GM12891 (cell line): Measurements from ENCODE around the gene STPG1. TPM values are rescaled to one million over a fixed set of nuclear protein-coding genes. Genes with fewer than 3 reads are reported as not detected.
"Not testable (repeated sequence)": the region's sequence is repeated elsewhere in the genome, so short reads cannot be mapped to it uniquely, and the experiment has no call there.

Source experiments
- DNase-seq: peaks from one replicate; pipeline ENCODE4 v3.0.0; 2011; ENCODE audit warnings: low spot score; ENCODE audit not compliant: insufficient read length
- FAIRE-seq: peaks from 2 replicates; lab custom pipeline; 2011; peaks lifted over from hg19 to GRCh38; lab: Jason Lieb, UNC
- PAX5 ChIP-seq: IDR thresholded peaks from 2 replicates; pipeline ENCODE4 v1.6.1; 2011; ENCODE audit warnings: low read length, moderate library complexity, mild to moderate bottlenecking; ENCODE audit not compliant: insufficient read depth, severe bottlenecking
- POLR2A ChIP-seq: IDR thresholded peaks from 2 replicates; pipeline ENCODE4 v1.6.1; 2011; ENCODE audit warnings: low read depth, low read length, control low read depth
- POLR2AphosphoS5 ChIP-seq: IDR thresholded peaks from 2 replicates; pipeline ENCODE4 v1.6.1; 2011; ENCODE audit warnings: low read depth, low read length, control low read depth
- POU2F2 ChIP-seq: IDR thresholded peaks from 2 replicates; pipeline ENCODE4 v1.6.1; 2011; ENCODE audit warnings: low read depth, mild to moderate bottlenecking, control low read depth, low read length, moderate library complexity
- SPI1 ChIP-seq: IDR thresholded peaks from 2 replicates; pipeline ENCODE4 v1.6.1; 2011; ENCODE audit warnings: low read depth, low read length, control low read depth
- TAF1 ChIP-seq: IDR thresholded peaks from 2 replicates; pipeline ENCODE4 v1.6.1; 2011; ENCODE audit warnings: low read depth, low read length, control low read depth
- polyA plus RNA-seq: library from polyadenylated mRNA; unstranded; fragments of >200 nt; gene quantifications from one replicate; pipeline ENCODE4 v1.2.1, GENCODE V29; 2012; ENCODE audit warnings: low read depth, missing spikeins, inconsistent platforms; ENCODE audit not compliant: missing spikeins

The STPG1 gene, protein sequence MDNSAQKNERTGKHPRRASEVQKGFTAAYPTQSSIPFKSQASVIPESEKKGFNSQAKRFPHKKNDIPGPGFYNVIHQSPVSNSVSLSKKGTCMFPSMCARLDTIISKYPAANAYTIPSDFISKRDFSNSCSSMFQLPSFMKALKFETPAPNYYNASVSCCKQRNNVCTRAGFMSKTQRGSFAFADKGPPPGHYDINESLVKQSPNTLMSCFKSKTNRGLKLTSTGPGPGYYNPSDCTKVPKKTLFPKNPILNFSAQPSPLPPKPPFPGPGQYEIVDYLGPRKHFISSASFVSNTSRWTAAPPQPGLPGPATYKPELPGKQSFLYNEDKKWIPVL
- 2.3 TPM for polyA plus RNA-seq

GRCh38 chr1:24413350-24414163 is at the start of gene STPG1:
Gene STPG1 (minus strand): TSS chr1:24413782. CDS start chr1:24401388, 12,394 bp downstream.
- FAIRE-seq (peak; percentile 82), DNase-seq (peak; percentile 81)
- TF ChIP-seq PAX5 (no peak), POLR2AphosphoS5 (no peak), TAF1 (no peak), SPI1 (no peak), POLR2A (no peak), POU2F2 (no peak)

DNA sequence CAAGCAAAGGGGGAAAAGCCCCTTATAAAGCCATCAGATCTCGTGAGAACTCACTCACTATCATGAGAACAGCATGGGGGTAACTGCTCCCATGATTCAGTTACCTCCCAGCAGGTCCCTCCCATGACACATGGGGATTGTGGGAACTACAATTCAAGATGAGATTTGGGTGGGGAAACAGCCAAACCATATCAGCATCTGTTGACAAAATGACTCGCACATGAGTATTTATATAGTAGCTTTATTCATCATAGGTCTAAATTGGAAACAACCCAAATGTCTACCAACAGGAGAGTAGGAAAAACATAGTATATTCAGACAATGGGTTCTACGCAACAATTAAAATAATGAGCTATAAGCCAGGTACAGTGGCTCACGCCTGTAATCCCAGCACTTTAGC is 48.5 kb upstream of the STPG1 start:
- DNase-seq, result not testable (repeated sequence)

DNA sequence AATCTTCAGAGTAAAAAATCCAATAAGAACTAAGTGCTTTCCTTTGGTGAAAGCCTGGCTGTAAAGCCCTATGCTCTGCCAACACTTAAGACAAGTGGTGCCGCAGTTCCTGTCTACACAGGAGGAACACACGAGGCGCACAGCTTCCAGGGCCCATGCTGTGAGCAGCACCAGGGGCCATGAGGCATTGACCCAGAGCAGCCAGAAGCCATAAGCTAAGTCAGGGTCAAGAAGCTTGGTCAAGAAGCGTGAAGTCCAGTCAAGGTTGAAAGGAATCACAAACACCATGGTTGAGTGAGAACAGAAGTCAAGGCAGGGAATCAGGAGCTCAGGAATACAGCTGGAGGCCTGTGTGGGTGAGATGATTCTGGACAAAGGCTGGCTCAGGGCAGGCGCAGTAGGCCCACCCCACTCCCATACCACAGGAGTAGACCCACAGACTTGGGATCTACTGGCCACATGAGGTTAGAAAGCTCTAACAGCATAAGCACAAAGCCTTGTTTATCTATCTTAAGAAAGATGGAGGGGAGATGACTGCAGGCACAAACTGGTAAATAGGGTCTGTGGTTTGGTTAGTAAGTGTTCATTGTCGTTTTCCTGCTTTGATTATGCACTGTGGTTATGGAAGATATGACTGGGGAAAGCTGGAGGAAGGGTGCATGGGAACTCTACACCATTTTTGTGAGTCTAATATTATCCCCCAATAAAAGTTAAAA is 46.1 kb upstream of the STPG1 start:
- no peak for FAIRE-seq
- TF ChIP-seq POU2F2 (no peak), SPI1 (no peak), POLR2A (no peak), POLR2AphosphoS5 (no peak), TAF1 (no peak), PAX5 (no peak)
- no peak for DNase-seq

More for the DNA sequence above, 48.5 kb upstream of the STPG1 start:
- not testable (repeated sequence) for FAIRE-seq

DNA sequence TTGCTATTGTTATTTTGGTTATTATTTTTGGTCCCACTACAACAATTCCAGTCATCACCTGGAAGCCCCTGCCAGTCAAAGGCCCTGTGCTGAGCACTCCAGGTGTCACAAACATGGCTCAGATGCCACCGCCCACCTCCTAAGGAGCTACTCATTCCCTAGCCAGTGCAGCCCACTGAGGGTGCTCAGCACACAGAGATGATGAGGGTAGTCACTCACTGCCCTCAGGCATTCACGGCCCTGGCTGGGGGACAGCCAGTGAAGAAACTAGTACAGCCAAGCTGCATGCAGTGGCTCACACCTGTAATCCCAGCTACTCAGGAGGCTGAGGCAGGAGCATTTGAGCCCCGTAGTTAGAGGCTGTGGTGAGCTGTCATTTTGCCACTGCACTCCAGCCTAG is 44.3 kb upstream of the STPG1 start:
- DNase-seq, result no peak
- no peak for FAIRE-seq
- no peak for TF ChIP-seq POLR2AphosphoS5
- no peak for TF ChIP-seq SPI1
- no peak for TF ChIP-seq POU2F2
- TF ChIP-seq POLR2A, result no peak
- TF ChIP-seq PAX5, result no peak
- no peak for TF ChIP-seq TAF1

DNA sequence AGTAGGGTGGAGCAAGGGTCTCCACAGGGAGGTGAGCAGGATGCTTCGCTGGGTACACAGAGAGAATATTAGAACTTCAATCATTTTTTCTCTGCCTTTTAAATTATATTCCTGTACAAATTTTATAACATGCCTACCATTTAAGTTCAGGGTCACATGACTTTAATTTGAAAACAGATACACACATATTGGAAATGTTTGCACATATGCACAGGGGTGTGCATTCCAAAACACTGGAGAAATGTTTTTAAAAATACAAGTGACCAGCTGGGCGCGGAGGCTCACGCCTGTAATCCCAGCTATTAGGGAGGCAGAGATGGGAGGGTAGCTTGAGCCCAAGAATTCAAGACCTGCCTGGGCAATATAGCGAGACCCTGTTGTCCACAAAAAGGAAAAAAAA is 41.7 kb upstream of the STPG1 start:
- DNase-seq (no peak), FAIRE-seq (no peak)
- TF ChIP-seq POU2F2 (no peak), POLR2A (no peak), PAX5 (no peak), TAF1 (no peak), POLR2AphosphoS5 (no peak), SPI1 (no peak)

- TF ChIP-seq SPI1 (peak; percentile 59), PAX5 (no peak), POLR2AphosphoS5 (no peak), TAF1 (no peak), POLR2A (no peak), POU2F2 (no peak)
- no peak for DNase-seq
- no peak for FAIRE-seq
Observed at GRCh38 chr1:24454673-24455072, 41.1 kb upstream of the STPG1 start.

DNA sequence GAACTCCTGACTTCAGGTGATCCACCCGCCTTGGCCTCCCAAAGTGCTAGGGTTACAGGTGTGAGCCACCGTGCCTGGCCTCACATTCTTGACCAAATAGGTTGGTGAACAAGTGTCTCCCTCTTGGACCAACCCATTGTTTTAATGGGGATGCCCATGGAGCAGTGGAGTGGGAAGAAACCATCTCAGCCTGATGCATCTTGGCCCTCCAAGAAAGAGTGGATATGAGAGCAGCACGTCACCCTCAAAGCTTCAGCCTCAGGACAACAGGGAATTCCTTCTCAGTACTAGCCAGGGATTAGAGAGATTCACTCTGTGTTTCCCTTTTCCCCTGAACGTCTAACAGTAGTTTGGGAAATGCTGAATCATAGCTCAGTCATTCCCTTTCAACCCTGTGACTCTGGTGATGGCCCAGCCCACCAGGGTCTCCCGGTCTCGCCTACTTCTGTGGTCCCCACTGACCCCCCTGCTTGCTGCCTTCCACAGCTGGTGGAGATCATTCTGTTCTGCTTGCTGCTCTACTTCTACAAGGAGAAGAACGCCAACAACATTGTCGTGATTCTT is 39.4 kb upstream of the STPG1 start:
- no peak for DNase-seq
- TF ChIP-seq PAX5, result no peak
- TF ChIP-seq POLR2A, result no peak
- no peak for TF ChIP-seq POLR2AphosphoS5
- no peak for TF ChIP-seq SPI1
- no peak for TF ChIP-seq POU2F2
- no peak for TF ChIP-seq TAF1
- no peak for FAIRE-seq

DNA sequence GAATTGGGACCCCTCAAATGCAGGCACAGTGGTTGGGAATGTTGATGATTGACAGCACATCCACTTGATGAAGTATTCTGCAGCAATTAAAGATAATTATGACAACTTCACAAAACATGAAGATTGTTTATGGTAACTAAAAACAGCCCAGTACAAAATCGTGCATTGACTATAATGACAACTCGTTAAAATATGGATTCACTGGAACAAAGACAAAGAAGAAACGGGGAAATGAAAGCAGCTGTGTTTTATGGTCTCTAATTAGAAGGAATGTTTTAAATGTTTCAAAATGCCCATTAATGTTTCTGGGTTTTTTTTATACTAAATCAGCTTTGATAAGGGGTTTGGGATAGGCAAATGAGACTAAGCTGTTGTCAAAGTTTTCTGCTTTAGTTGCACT is 38.2 kb upstream of the STPG1 start:
- no peak for TF ChIP-seq SPI1
- TF ChIP-seq POLR2A, result no peak
- no peak for TF ChIP-seq PAX5
- no peak for TF ChIP-seq POU2F2
- no peak for TF ChIP-seq TAF1
- TF ChIP-seq POLR2AphosphoS5, result no peak
- DNase-seq (no peak), FAIRE-seq (no peak)

DNA sequence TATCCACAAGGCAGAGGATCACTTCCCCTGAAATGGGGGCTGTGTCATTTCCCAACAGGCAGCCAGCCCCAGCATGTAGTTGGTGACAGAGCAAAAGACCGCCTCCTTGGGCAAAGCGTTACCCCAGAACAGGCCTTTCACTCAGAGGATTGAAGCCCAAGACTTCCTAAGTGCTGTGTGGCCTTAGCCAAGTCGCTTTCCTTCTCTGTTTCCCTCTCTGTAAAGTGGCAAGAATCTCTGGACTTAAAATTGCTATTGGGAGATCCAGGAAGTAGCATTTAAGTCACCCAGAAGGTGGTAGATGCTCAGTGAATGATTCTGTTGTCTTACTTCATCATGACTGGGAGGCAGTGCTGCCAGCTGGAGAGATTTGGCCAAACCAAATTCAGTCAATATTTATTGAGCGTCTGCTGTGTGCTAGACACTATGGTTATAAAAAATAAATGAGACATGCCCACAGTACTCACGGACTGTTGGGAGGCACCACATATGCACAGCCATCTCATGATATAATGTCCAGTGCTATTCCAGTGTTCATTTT is 37.3 kb upstream of the STPG1 start:
- FAIRE-seq, result no peak
- no peak for DNase-seq

More for the DNA sequence above, 37.3 kb upstream of the STPG1 start:
- TF ChIP-seq TAF1, result no peak
- TF ChIP-seq SPI1, result no peak
- TF ChIP-seq POU2F2, result no peak
- no peak for TF ChIP-seq POLR2AphosphoS5
